Pancreas (tissue), 10 donors: ENCODE data around the gene AKAP12. TPM values are rescaled to one million over a fixed set of nuclear protein-coding genes. Genes with fewer than 3 reads are reported as not detected.
A peak's percentile ranks its signal among the peaks of the same experiment; 100 is the strongest.
"Not testable (repeated sequence)": the region's sequence is repeated elsewhere in the genome, so short reads cannot be mapped to it uniquely, and the experiment has no call there.

Experiments
- ATAC-seq, 4 donors: fragments of 200-7000 bp; cut with Tn5 transposase; one replicate each; pipeline versions ENCODE4 v1.8.0 to v1.9.1; 2020; ENCODE audit warnings: mild to moderate bottlenecking in 4 of 4, moderate library complexity in 4 of 4
- DNase-seq, 6 donors: peaks; one replicate each; pipeline ENCODE4 v3.0.0-alpha.2; 2020
- FAIRE-seq: peaks from 2 replicates; lab custom pipeline; 2012; peaks lifted over from hg19 to GRCh38; lab: Jason Lieb, UNC
- H3K27ac ChIP-seq, 4 donors: fragments of 200-600 bp; sonication (generic); 1 replicate in 3 of 4; 2 replicates in 1 of 4; pipeline versions ENCODE4 v1.5.0 to v1.8.0; 2020
- H3K27me3 ChIP-seq, 4 donors: fragments of 200-600 bp; one replicate each; pipeline ENCODE4 v1.8.0; 2021
- H3K36me3 ChIP-seq, 3 donors: fragments of 200-600 bp; sonication (generic) in 1 of 3; one replicate each; pipeline versions ENCODE4 v1.5.0 to v1.8.0; 2020 to 2021
- H3K4me1 ChIP-seq, 3 donors: fragments of 200-600 bp; one replicate each; pipeline ENCODE4 v1.8.0; 2021
- H3K4me3 ChIP-seq, 4 donors: fragments of 200-600 bp; sonication (generic) in 2 of 4; one replicate each; pipeline versions ENCODE4 v1.5.0 to v1.8.0; 2020 to 2021
- H3K9me3 ChIP-seq, 4 donors: fragments of 200-600 bp; one replicate each; pipeline ENCODE4 v1.8.0; 2021
- CTCF ChIP-seq, 4 donors: fragments of 200-600 bp; sonication (generic) in 3 of 4; IDR thresholded peaks; one replicate each; pipeline versions ENCODE4 v1.5.0 to v1.8.0; 2021; ENCODE audit warnings: antibody characterized with exemption in 4 of 4
- WGBS, 2 donors: extraction: QIAGEN DNeasy Blood & Tissue Kit; methylation state at CpG; one replicate each; pipeline ENCODE4 v1.1.7; 2013; 5-methylcytosine and 5-hydroxymethylcytosine counted together
- intact Hi-C, 3 donors: fragments of 100-400 bp; cut with DNase I; formaldehyde crosslinking; loops; one replicate each; pipeline versions ENCODE4 v1.11.1 to v1.14.2; 2022
- polyA plus RNA-seq, 2 donors: library from polyadenylated mRNA; stranded (reverse); fragments of 200-250 nt; gene quantifications; one replicate each; pipeline ENCODE4 v1.2.3, GENCODE V29; 2013
- total RNA-seq, 6 donors: library from RNA; stranded (reverse); fragmentation: NEBNext Ultra II Directional in 4 of 6; extraction: Animal tissue kit (Norgen Biotek cat#: 25700) in 4 of 6; gene quantifications; one replicate each; pipeline versions ENCODE4 v1.2.1 to v1.2.4, GENCODE V29; 2021 to 2023
- donor health status: healthy with polysubstance abuse.
- donor health status: DM: no; HTN: no; CAD: no; lungs with moderate emphysema.
- donor health status: DM: no; HTN: no; CAD: no.
- donor health status: control.
- donor health status: control.
- donor health status: Bipolar disorder and iron deficiency.
- donor health status: DM: yes; HTN: yes; CAD: no.
- donor health status: DM: no; HTN: no; CAD: no.
- donor health status: DM: no; HTN: no; CAD: no.
- donor health status: DM: yes; HTN: yes; CAD: no.

AKAP12 gene
- total and polyA plus RNA-seq, 8 donors: 2.4 to 13.2 (median 3.8) TPM

GRCh38 chr6:151379933-151380847 is 140.4 kb downstream of the AKAP12 start:
- Histone ChIP-seq H3K36me3 (no peaks in the 10 kb centered on the region), H3K4me3 (no peak overlapping the region), H3K27ac (no peak overlapping the region), H3K4me1 (peaks cover 0 to 4% (median 0%) of the 10 kb centered on the region in 3 donors), H3K27me3 (no peaks in the 10 kb centered on the region), H3K9me3 (no peaks in the 10 kb centered on the region)
- no peak for TF ChIP-seq CTCF (IDR thresholded peaks at IDR 0.05)
- ATAC-seq (peak in 3 of 4 donors; percentile 22 to 67 (median 48)), FAIRE-seq (no peak), DNase-seq (no peak)
- intact Hi-C loops: no loop called here
- 89 to 94% methylated on average over 14 of the region's 14 CpGs for WGBS, 2 donors

- no peak overlapping the region for H3K27ac ChIP-seq
- ATAC-seq (no peak), DNase-seq (no peak), FAIRE-seq (no peak)
- H3K4me3 ChIP-seq: no peak overlapping the region
- no peaks in the 10 kb centered on the region for H3K9me3 ChIP-seq
- H3K27me3 ChIP-seq: no peaks in the 10 kb centered on the region
- no peak for TF ChIP-seq CTCF (IDR thresholded peaks at IDR 0.05)
- H3K36me3 ChIP-seq: no peaks in the 10 kb centered on the region
- peaks cover 0 to 6% (median 0%) of the 10 kb centered on the region in 3 donors for H3K4me1 ChIP-seq
- intact Hi-C loops: no loop called here
- WGBS, 2 donors: 97 to 100% methylated on average over 1 of the region's 1 CpG
Observed at GRCh38 chr6:151380848-151381205, 141.1 kb downstream of the AKAP12 start.

GRCh38 chr6:151381722-151382121 is 142.0 kb downstream of the AKAP12 start:
- Histone ChIP-seq H3K36me3 (no peaks in the 10 kb centered on the region), H3K27me3 (no peaks in the 10 kb centered on the region), H3K9me3 (no peaks in the 10 kb centered on the region), H3K27ac (no peak overlapping the region), H3K4me1 (peaks cover 0 to 6% (median 0%) of the 10 kb centered on the region in 3 donors), H3K4me3 (no peak overlapping the region)
- TF ChIP-seq CTCF (IDR thresholded peaks at IDR 0.05): no peak
- ATAC-seq: no peak
- 81 to 85% methylated on average over 4 of the region's 4 CpGs for WGBS, 2 donors
- FAIRE-seq: no peak
- no peak for DNase-seq
- intact Hi-C loops: no loop called here

- 94 to 97% methylated on average over 9 of the region's 9 CpGs for WGBS, 2 donors
- H3K9me3 ChIP-seq, FAIRE-seq, H3K4me1 ChIP-seq, H3K36me3 ChIP-seq, ATAC-seq, H3K4me3 ChIP-seq, H3K27ac ChIP-seq, intact Hi-C loops, DNase-seq, H3K27me3 ChIP-seq: not testable (repeated sequence)
Observed at GRCh38 chr6:151382631-151383030, 142.9 kb downstream of the AKAP12 start.

- no peak overlapping the region for H3K4me3 ChIP-seq
- no peaks in the 10 kb centered on the region for H3K9me3 ChIP-seq
- ATAC-seq (no peak), DNase-seq (no peak), FAIRE-seq (no peak)
- no peaks in the 10 kb centered on the region for H3K27me3 ChIP-seq
- H3K4me1 ChIP-seq: peaks cover 4 to 13% (median 8%) of the 10 kb centered on the region in 3 donors
- no peaks in the 10 kb centered on the region for H3K36me3 ChIP-seq
- TF ChIP-seq CTCF (IDR thresholded peaks at IDR 0.05): no peak
- WGBS, 2 donors: 86 to 96% methylated on average over 5 of the region's 5 CpGs
- intact Hi-C loops: no loop called here
- no peak overlapping the region for H3K27ac ChIP-seq
Observed at GRCh38 chr6:151384151-151384550, 144.4 kb downstream of the AKAP12 start.
